GM12892 (cell line): ENCODE results near the gene PF4V1.

ENCODE experiments used
- POLR2A ChIP-seq: IDR thresholded peaks from 2 replicates; pipeline ENCODE4 v1.6.1; 2011; ENCODE audit warnings: low read depth, low read length, control low read depth
- POLR2AphosphoS5 ChIP-seq: IDR thresholded peaks from 2 replicates; pipeline ENCODE4 v1.6.1; 2011; ENCODE audit warnings: low read depth, low read length, control low read depth
- TAF1 ChIP-seq: IDR thresholded peaks from 2 replicates; pipeline ENCODE4 v1.6.1; 2011; ENCODE audit warnings: low read depth, mild to moderate bottlenecking, control low read depth, low read length, borderline replicate concordance

DNA sequence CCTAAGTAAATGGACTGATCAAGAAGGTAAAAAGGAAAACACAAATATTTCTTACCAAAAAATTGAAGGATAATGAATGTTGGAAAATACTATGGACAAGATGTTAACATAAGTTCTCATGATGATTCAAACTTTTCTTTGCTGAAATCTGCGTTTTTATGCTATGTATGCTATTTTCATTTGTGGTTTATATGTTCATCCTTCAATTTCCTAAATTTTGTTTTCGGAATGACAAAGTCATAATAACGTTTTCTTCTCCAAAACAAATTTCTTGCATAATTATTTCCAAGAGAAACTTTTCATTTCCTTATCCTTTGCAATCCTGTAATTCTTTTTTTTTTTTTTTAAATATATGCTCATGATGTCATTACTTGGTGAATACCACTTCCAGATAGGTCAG is 7.8 kb downstream of the PF4V1 start:
- TF ChIP-seq POLR2AphosphoS5 = no peak
- no peak for TF ChIP-seq POLR2A
- no peak for TF ChIP-seq TAF1
